Thymus (tissue), 11 donors: Measurements from ENCODE around the gene TIAM2. TPM values are rescaled to one million over a fixed set of nuclear protein-coding genes. Genes with fewer than 3 reads are reported as not detected.
A peak's percentile ranks its signal among the peaks of the same experiment; 100 is the strongest.
"Not testable (repeated sequence)": the region's sequence is repeated elsewhere in the genome, so short reads cannot be mapped to it uniquely, and the experiment has no call there.

Experiments
- DNase-seq, 9 donors: peaks; one replicate each; pipeline ENCODE4 v3.0.0-alpha.2; 2013; ENCODE audit warnings: low spot score in 9 of 9, low read depth in 6 of 9, missing footprints in 1 of 9
- H3K27ac ChIP-seq, 2 donors: one replicate each; pipeline ENCODE4 v1.5.1; 2013; ENCODE audit warnings: control low read depth in 1 of 2, low read depth in 1 of 2, low read length in 1 of 2, mild to moderate bottlenecking in 1 of 2, moderate library complexity in 1 of 2
- H3K27me3 ChIP-seq, 2 donors: one replicate each; pipeline ENCODE4 v1.5.1; 2013; ENCODE audit warnings: low read length in 1 of 2; ENCODE audit not compliant: control insufficient read depth in 2 of 2, insufficient read depth in 1 of 2
- H3K36me3 ChIP-seq, 2 donors: one replicate each; pipeline ENCODE4 v1.5.1; 2013; ENCODE audit warnings: low read length in 1 of 2, mild to moderate bottlenecking in 1 of 2, moderate library complexity in 1 of 2; ENCODE audit not compliant: control insufficient read depth in 2 of 2, insufficient read depth in 2 of 2
- H3K4me1 ChIP-seq, 2 donors: one replicate each; pipeline ENCODE4 v1.5.1; 2013; ENCODE audit warnings: low read length in 2 of 2; ENCODE audit not compliant: control insufficient read depth in 2 of 2, insufficient read depth in 2 of 2
- H3K4me3 ChIP-seq, 2 donors: one replicate each; pipeline ENCODE4 v1.5.1; 2013; ENCODE audit warnings: low read length in 2 of 2, control low read depth in 1 of 2, mild to moderate bottlenecking in 1 of 2
- H3K9me3 ChIP-seq, 2 donors: one replicate each; pipeline ENCODE4 v1.5.1; 2013; ENCODE audit warnings: low read length in 1 of 2, mild to moderate bottlenecking in 1 of 2; ENCODE audit not compliant: control insufficient read depth in 2 of 2, insufficient read depth in 1 of 2
- WGBS: extraction: QIAGEN DNeasy Blood & Tissue Kit; methylation state at CpG from one replicate; pipeline ENCODE4 v1.1.7; 2013; 5-methylcytosine and 5-hydroxymethylcytosine counted together
- polyA plus RNA-seq: library from polyadenylated mRNA; stranded (reverse); fragments of 200-250 nt; gene quantifications from one replicate; pipeline ENCODE4 v1.2.3, GENCODE V29; 2013
- total RNA-seq: library from RNA; stranded (reverse); fragments of 120-200 nt; gene quantifications from one replicate; pipeline ENCODE4 v1.2.4, GENCODE V29; 2013
- donor health status: healthy.

Gene TIAM2
- total and polyA plus RNA-seq, 2 donors = 5.4 to 7.8 TPM

DNA sequence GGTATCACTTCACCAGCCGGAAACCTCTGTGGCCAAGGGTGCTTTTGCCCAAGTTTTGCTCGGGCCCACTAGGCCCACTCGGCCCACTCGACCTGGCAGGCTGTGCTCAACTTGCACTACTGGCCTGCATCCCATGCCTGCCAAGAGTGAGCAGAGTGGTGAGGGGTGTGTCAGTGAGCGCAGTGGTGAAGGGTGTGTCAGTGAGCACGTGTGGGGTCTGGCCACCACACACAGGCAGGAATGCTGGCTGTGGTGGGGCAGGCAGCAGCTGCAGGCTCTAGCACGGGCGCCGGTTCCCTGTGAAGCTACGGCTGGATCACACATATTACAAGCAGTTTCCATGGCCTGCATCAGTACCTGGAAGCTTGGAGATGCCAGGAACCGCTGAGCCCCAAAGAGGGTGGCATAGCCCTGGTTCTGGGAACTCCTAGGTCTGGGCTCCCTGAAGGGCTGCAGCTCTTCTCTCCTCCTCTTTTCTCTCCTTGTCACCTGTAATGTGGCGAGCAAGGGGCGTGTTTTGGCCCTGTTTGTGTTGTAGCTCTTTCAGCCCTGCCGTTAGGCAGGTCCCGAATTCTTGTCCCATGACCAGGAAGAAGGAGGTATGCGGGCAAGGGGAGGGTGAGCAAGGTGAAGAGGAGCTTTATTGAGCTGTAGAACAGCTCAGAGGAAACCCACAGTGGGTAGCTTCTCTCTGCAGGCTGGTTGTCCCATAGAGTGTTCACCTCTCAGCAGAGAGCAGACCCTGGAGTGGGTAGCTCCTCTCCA is 217.7 kb downstream of the TIAM2 start:
- Histone ChIP-seq H3K4me1 (peaks cover 0 to 5% of the 10 kb centered on the region in 2 donors), H3K4me3 (no peak overlapping the region), H3K27ac (no peak overlapping the region), H3K36me3 (no peaks in the 10 kb centered on the region), H3K9me3 (no peaks in the 10 kb centered on the region), H3K27me3 (no peaks in the 10 kb centered on the region)
- WGBS = 97% methylated on average over 16 of the region's 16 CpGs
- no peak for DNase-seq

GRCh38 chr6:155213611-155214372 is 218.7 kb downstream of the TIAM2 start:
- Histone ChIP-seq H3K27me3 (no peaks in the 10 kb centered on the region), H3K27ac (no peak overlapping the region), H3K4me3 (no peak overlapping the region), H3K9me3 (no peaks in the 10 kb centered on the region), H3K36me3 (no peaks in the 10 kb centered on the region), H3K4me1 (peaks cover 0 to 5% of the 10 kb centered on the region in 2 donors)
- no peak for DNase-seq
- WGBS = 96% methylated on average over 23 of the region's 23 CpGs

DNA sequence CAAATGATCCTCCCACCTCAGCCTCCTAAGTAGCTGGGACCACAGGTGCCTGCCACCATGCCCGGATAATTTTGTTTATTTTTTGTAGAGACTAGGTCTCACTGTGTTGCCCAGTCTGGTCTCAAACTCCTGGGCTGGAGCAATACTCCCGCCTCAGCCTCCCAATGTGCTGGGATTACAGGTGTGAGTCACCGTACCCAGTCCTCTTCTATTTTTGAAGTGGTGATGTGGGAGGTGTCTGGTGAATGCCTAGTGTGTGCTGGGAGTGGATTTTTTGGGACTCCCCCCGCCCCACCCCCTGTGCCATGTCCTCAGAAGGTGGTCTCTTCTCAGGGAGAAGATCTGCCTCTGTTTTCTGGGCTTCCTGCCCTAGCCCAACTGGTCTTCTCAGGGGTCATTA is 220.8 kb downstream of the TIAM2 start:
- H3K27ac ChIP-seq = no peak overlapping the region
- H3K4me3 ChIP-seq = no peak overlapping the region
- H3K9me3 ChIP-seq = no peaks in the 10 kb centered on the region
- no peak for DNase-seq
- H3K36me3 ChIP-seq = no peaks in the 10 kb centered on the region
- peaks cover 0 to 5% of the 10 kb centered on the region in 2 donors for H3K4me1 ChIP-seq
- no peaks in the 10 kb centered on the region for H3K27me3 ChIP-seq
- 98% methylated on average over 4 of the region's 4 CpGs for WGBS

DNA sequence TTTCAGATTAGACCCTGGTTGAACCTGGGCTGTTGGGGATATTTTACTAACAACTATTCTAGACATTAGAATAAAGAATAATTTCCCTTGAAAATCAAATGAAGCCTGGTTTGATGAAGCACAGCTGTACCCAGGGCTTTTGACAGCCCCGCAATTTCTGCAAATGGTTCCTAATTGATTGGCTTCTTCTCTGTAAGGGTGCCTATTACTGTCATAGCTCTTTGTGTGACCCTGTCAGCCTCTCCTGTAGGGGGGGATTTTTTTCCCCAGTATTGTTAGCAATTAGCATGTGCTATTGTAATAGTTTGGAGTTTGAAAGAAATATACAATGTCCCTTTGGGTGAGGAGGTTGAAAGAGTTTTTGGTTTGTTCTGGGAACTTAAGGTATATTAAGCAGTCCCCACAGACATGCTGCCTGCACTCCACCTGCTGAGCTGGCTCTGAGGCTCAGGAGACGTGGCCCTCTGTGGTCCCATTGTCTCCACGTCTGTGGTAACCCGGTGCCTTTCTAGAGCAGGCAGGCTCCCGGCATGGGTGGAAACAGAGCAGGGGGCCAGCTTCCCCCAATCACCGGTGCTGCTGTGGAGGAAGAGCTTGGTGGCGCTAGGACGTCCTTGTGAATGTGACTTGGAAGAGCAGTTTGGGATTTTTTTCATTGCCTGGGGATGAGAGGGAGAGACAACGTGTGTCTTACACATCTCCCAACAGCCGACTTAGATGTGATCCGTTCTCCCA is 221.4 kb downstream of the TIAM2 start:
- WGBS = 82% methylated on average over 11 of the region's 11 CpGs
- H3K4me1 ChIP-seq = peaks cover 0 to 5% of the 10 kb centered on the region in 2 donors
- no peaks in the 10 kb centered on the region for H3K36me3 ChIP-seq
- H3K27ac ChIP-seq = no peak overlapping the region
- H3K4me3 ChIP-seq = no peak overlapping the region
- peak in 1 of 9 donors; percentile 15 for DNase-seq
- no peaks in the 10 kb centered on the region for H3K27me3 ChIP-seq
- no peaks in the 10 kb centered on the region for H3K9me3 ChIP-seq

GRCh38 chr6:155218711-155219110 is 223.6 kb downstream of the TIAM2 start:
- not testable (repeated sequence) for H3K27ac ChIP-seq, H3K4me1 ChIP-seq, H3K27me3 ChIP-seq, H3K9me3 ChIP-seq, H3K36me3 ChIP-seq, DNase-seq, H3K4me3 ChIP-seq
- WGBS = 93% methylated on average over 20 of the region's 20 CpGs

- H3K4me3 ChIP-seq = no peak overlapping the region
- WGBS = 92% methylated on average over 7 of the region's 7 CpGs
- DNase-seq = no peak
- H3K9me3 ChIP-seq = no peaks in the 10 kb centered on the region
- H3K36me3 ChIP-seq = no peaks in the 10 kb centered on the region
- H3K4me1 ChIP-seq = peaks cover 0 to 9% of the 10 kb centered on the region in 2 donors
- no peak overlapping the region for H3K27ac ChIP-seq
- no peaks in the 10 kb centered on the region for H3K27me3 ChIP-seq
Observed at GRCh38 chr6:155219299-155219698, 224.2 kb downstream of the TIAM2 start.

DNA sequence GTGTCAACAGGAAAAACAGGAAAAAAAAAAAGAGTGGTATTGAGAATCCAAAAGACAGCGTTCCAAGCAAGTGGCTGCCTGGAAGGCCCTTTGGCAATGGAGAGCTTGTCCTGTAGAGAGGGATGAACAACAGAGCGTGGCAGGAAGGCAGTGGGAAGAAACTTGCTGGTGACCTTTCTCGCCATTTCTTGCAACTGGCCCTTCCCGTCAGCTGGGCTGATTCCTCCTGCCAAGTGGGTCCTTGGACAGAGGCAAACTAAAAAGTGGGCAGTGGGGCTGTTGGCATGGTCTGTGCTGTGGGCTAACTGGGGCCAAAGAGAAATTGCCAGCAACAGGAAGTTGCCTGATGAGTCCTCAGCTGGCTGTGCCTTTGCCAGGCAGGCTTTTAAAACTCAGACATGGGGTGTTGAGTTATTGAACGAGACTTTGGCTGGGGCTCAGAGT is 224.8 kb downstream of the TIAM2 start:
- Histone ChIP-seq H3K36me3 (no peaks in the 10 kb centered on the region), H3K4me1 (peaks cover 0 to 14% of the 10 kb centered on the region in 2 donors), H3K27me3 (no peaks in the 10 kb centered on the region), H3K9me3 (no peaks in the 10 kb centered on the region), H3K27ac (no peak overlapping the region), H3K4me3 (no peak overlapping the region)
- WGBS = 93% methylated on average over 5 of the region's 5 CpGs
- DNase-seq = no peak

DNA sequence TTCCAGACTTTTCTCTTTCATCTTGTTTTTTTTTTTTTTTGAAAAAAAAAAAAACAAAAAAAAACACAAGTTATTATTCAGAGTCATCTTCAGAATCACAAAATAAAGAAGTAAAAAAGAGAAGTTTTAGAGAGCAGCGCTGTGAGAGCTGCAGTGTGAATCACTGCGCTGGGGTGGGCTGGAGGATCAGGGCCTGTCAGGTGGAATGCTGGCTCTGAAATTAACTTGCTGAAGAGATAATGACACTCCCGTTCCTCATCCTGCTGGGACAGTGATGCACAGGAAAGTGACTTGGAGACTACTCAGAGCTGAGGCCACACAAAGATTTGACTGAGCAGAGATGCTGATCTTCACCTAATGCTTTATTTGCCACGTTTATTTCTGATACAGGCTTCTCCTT is 226.0 kb downstream of the TIAM2 start:
- Histone ChIP-seq H3K36me3 (no peaks in the 10 kb centered on the region), H3K4me3 (no peak overlapping the region), H3K27ac (no peak overlapping the region), H3K4me1 (peaks cover 0 to 18% of the 10 kb centered on the region in 2 donors), H3K9me3 (no peaks in the 10 kb centered on the region), H3K27me3 (no peaks in the 10 kb centered on the region)
- no peak for DNase-seq
- 92% methylated on average over 4 of the region's 4 CpGs for WGBS

GRCh38 chr6:155222506-155222905 is 227.4 kb downstream of the TIAM2 start:
- Histone ChIP-seq H3K9me3 (no peaks in the 10 kb centered on the region), H3K4me1 (peaks cover 0 to 13% of the 10 kb centered on the region in 2 donors), H3K27ac (no peak overlapping the region), H3K27me3 (no peaks in the 10 kb centered on the region), H3K36me3 (no peaks in the 10 kb centered on the region), H3K4me3 (no peak overlapping the region)
- 97% methylated on average over 4 of the region's 4 CpGs for WGBS
- no peak for DNase-seq
